GM18870 (cell line): ENCODE results near the gene LRRC47.

ENCODE experiments used
- ATAC-seq: cut with Tn5 transposase; IDR thresholded peaks from one replicate; pipeline ENCODE4 v1.9.1; 2021; ENCODE audit warnings: moderate library complexity; ENCODE audit not compliant: unreplicated experiment

Gene LRRC47

DNA sequence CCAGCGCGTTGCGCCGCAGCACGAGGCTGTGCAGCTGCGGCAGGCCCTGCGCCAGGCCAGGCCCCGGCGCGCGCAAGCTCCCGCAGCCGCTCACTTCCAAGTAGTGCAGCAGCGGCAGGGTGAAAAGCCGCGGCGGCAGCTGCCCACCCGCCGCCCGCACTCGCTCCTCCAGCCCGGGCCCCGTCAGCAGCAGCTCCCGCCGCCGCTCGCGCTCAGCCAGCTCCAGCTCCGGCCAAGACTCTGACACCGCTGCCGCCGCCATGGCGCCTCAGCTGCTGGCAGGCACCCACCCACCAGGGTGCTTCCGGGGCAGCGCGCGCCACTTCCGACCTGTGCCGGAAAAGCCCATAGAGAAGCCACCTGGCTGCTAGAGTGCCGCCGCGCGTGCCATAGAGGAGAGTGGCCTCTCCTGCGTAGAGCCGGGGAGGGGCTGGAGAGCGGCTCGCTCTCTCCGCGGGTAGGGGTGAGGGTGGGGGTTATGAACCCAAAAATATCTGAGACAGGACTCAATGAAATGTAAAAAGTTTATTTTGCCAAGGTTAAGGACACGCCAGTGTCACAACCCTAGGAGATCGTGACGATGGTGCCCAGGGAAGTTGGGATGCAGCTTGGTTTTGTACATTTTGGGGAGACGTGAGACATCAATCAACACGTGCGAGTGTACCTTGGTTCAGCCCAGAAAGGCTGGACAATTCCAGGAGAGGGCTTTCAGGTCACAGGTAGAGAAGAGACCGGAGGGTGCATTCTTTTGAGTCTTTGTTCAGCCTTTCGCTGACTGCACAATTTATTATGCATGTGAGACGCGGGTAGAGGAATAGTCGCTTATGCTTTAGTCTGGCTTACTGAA lies at the start of gene LRRC47:
Gene LRRC47, minus strand, starts transcription at position 284 of the 847 bp plus-strand sequence. Its CDS starts 22 bp downstream, at position 262.
- peak; percentile 97 for ATAC-seq

DNA sequence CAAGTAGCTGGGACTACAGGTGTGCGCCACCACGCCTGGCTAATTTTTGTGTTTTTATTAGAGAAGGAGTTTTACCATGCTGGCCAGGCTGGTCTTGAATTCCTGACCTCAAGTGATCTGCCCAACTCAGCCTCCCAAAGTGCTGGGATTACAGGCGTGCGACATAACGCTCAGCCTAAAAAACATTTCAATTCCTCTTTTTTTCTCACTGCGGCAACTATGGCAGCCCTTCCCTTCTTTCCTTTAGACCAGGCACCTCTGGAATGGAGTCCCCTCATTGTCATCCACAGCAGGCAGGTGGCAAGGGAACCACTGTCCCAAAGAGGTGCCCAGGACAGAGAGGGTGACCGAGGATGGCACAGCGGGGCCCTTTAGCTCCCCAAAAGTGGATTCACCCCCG lies 46.6 kb upstream of the LRRC47 start:
- no peak for ATAC-seq

DNA sequence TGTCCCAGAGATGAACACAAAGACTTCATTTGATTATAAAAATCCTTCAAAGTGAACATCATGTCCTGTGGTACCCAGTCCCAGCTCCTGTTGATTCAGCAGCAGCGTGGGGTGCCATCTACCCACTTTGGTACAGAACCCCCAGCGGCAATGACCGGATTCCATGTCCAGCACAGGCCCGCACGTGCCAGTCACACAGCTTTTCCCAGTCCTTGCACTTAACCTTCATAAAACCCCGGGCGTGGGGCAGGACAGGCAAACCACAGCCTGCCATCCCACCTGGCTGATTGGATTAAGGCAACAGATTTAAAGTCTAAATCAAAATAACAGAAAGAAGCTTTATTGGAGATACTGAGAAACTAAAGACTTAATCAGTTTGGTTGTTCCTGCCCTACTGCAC lies 45.2 kb upstream of the LRRC47 start:
- ATAC-seq, result no peak

DNA sequence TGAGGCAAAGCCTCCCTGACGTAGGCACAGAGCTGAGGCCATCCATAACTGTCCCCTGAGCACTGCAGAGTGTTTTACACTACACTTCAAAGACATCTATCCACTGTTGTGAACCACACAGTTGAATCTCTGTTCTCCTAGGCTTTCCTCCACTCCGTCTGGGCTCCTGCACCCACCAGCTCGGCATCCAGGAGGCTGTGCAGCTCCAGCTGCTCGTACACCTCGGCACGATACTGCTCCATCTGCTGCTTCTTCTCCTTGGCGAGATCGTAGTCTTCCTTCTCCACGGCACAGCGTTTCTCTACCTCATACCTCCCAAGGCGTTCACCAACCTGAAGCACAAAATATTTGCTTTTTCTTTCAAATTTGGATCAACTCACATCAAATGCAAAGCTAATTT lies 42.5 kb upstream of the LRRC47 start:
- ATAC-seq, result no peak

DNA sequence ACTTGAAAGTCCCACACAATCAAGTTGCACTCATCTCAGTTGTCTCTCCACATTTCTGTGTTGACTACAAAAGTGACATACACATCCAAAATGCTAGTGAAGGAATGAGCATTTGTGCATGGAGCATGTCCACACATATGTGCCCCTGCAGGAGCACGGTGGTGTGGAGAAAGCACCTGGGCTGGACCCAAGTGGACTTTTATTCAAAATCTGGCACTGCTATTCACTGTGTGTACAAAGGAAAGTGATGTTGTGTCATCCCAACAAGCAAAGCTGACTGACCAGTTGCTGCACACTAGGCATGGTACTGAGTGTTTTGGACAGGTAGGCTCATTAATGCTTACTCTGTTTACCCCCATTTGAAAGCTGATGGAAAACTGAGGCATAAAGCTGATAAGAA lies 41.4 kb upstream of the LRRC47 start:
- no peak for ATAC-seq

DNA sequence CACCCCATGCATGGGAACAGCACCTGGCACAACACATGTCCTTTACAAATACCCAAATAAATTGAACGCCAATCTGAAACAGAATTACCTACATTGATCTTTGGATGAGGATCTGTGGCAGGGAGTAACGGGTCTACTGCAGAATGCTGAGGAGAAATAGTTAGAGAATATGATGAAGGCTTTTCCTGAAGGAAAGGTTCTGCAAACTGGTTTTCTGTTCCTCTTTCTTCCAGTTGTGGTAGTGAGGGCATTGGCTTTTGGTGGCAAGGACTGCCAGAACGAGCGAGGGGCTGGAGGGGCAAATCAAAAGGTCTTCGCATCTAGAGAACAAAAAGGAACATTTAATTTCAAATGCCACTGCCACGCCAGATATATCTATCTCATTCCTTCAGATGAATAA lies 40.9 kb upstream of the LRRC47 start:
- ATAC-seq, result no peak

DNA sequence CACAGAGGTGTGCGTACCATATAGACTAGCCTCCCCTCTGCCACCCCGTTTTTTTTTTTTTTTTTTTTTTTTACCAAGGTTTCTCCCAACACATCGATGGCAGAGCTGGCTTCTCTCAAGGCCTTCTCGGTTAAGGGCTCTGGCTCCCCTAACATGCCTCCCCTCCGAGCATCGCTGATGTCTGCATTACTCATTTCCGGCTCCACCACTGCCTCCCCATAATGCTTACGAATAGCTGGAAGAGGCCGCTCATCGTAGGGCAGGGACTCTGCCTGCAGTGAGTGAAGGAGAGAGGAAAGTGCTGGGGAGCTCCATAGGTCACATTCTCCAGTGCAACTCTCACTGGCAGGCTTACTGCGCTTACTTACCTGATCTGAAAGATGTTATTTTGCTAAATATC lies 40.1 kb upstream of the LRRC47 start:
- ATAC-seq, result no peak

DNA sequence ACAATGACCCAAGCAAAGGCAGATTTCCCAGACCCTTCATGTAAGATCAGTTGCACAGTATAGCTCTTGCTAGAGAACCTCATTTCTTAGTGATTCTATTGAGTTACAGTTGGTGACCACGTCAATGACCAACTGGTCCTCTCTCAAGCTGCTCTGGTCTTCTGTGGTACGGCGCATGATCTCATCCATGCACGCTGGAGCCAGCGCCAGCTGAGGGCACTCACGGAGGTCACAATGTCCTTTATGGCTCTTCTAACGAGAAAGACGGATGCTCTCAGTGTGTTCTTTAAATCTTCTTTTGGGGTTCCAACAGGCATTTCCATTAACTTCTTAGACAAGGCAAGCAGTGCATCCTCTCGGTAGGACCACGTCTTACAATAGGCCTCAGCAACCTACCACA lies 38.4 kb upstream of the LRRC47 start:
- no peak for ATAC-seq

DNA sequence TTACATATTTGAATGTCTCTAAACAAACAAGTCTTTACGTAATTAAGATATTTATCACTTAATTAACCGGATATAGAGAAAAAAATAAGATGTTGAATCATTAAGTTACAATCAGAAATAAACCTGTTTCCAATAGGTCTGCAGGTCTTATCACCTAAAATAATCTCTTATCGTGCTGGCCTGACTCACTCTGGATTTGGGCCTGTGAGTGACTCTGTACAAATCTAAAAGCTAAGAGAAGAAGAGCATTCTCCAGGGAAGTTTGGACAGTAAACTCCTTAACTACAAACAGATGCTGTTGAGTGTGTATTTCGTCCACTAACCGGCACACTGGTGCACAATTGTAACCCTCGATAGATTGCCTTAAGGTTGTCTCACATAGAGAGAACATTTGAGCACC lies 35.4 kb upstream of the LRRC47 start:
- no peak for ATAC-seq

DNA sequence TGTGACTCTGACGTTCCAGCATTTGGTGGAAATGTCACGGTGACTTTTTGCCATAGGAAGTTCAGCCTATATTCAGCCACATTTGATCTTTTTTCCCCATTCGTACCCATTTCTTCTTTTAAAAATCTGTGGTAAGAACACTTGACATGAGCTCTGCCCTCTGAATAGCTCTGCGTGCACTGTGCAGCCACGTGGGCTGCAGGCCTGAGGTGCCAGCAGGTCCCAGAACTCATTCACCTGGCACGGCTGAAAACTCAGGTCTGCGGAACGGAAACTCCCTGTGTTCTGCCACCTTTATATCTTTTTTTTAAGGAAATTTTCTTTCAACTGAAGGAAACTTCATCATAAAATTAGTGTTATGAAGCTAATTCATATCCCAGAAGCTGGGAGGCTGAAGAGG lies 32.1 kb upstream of the LRRC47 start:
- no peak for ATAC-seq

DNA sequence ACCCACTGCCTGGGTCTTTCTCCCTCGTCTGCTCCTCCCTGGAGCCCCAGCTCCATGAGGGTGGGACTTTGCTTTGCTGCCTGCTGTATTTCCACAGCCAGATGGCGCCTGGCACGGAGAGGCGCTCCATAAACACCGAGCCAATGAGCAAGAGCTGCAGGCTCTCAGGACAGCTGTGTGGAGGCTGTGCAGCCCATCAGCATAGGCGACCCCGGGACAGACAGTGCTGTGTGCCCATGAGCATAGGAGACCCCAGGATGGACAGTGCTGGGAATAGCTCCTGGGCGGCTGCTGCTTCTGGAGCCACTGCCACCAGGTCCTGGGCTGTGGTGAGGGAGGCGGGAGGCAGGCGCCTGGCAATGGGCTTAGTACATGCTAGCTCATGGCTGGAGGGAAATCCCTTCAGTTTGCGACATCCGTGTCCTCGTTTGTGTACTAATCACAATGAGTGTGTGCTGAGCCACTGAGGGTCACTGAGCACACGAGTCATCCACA lies 31.6 kb upstream of the LRRC47 start:
- ATAC-seq, result no peak

DNA sequence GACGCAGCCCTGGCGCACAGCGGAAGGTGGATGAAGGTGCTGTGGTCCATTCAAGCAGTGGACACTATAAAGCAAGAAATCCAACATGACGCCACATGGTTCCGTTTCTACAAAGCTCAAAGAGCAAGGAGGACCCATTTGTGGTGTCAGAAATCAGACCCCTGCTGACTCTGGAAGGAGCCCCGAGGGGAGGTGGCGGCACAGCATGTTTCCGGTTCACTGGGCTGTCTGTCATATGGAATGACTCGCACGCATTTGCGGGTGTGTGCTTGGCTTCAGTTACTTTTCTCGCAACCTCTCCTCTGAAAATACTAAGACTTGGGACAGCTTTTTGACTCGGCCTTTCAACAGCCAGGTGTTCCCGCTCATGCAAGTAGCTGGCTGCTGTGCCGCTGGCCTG lies 29.1 kb upstream of the LRRC47 start:
- ATAC-seq, result no peak

DNA sequence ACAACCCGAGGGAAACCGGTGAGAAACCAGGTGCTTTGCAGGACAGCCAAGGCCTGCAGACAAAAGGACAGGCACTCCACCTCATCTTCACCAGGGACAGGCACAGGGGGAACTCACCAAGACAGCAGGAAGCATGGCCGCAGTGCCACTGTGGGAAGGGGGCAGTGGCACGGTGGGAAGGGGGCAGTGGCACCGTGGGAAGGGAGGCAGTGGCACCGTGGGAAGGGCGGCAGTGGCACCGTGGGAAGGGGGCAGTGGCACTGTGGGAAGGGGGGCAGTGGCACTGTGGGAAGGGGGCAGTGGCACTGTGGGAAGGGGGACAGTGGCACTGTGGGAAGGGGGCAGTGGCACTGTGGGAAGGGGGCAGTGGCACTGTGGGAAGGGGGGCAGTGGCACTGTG lies 28.4 kb upstream of the LRRC47 start:
- ATAC-seq, result no peak

DNA sequence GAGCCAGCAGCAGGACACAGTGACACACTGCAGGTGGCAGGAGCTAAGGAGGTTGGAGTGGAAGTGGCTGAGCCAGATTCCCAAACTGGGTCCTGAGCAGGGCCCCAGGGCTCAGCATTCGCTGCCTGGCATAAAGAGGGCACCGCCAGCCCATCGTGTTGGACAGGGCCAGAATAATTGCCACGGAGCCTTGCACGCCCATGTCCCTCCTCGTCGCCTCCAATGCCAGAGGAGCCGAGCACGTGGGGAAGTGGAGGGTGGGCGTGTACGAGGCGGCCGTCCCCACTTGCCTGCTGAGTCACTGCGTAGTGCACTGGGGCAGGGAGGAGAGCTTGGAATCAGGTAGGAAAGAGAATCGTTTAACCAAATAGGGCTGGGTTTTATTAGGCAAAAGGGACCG lies 26.1 kb upstream of the LRRC47 start:
- ATAC-seq, result no peak

DNA sequence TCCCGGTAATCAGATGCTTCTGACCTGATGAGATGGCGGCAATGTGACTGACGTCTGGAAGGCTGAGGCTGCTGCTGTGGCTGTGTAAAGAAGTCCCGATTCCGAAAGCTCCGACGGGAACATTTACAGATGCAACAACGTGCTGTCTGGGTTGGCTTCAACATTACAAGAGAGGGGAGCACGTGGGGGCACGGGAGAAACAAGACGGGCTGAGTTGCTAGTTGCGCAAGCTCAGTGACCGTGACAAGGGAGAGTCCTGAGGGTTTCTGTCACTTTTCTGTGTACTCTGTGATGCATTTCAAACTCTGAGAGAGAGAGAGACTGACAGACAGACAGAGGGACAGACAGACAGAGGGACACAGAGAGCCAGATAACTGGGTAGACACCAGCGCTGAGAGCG lies 25.6 kb upstream of the LRRC47 start:
- ATAC-seq, result no peak

DNA sequence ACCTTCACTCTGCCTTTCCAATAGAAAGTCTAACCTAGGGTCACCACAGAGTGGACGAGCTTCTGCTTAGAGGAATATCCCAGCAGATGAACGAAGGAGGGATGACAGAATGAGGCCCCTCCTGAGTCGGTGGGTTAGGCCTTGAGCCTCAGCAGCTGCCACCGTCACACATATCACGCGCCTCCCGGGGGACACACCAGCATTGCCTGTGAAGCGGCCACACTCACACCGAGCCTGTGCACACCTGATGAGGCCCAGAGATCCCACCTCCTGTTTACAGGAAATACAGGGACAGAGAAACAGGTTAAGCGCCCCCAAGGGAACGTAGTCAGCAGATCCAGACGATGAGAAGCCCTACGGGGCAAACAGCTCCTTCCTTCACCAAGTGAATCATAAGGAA lies 25.1 kb upstream of the LRRC47 start:
- ATAC-seq, result no peak

DNA sequence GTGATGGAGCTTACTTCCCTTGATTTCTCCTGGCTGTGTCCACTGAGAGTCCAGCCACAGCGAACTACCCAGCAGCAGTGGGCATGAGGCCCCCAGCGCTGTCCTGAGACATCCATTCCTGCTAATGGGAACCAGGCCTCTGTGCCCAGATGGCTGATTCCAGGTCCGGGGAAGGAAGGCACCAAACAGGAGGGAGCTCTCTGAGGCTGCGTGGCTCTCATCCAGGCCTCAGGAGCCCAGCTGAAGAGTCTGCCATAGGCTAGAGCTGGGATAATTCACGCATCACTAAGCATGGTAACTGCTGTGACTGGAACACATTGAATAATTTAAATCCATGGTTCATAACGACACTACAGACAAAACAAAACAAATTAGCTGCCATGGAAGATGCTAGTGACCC lies 24.7 kb upstream of the LRRC47 start:
- no peak for ATAC-seq

DNA sequence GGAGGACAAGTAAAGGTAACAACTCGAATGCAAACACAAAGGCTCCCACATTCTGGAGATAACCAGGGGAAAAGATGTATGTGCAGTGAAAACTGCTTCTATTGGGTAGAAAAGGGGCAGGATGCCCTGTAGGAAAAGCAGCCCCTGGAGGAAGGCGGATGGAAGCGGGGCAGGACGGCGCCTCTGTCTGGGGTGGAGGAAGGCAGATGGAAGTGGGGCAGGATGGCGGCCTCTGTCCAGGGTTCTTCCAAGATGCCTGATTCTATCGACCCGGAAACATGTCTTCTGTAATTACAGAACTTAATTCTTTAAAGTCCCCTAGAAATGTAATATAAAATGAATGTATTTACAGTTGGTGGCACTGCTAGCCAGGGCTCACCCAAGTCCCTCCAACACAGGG lies 24.0 kb upstream of the LRRC47 start:
- ATAC-seq, result no peak

DNA sequence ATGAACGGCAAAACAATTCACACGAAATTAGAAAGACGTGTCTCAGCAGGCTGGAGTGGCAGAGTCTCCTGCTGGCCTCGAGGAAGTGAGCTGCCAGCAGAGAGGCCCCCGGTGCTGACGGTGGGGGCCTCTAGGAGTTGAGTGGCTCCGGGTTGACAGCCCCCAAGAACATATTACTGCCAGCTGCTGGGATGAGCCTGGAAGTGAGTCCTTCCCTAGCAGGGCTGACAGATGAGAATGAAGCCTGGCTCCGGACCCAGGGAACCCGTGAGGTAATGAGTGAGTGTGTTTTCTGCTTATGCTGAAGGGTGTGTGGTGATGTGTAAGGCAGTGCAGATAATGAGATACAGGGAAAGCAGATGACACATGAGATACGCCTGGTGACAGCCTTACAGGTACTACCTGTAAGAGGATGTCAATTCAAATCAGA lies 23.5 kb upstream of the LRRC47 start:
- ATAC-seq, result no peak

DNA sequence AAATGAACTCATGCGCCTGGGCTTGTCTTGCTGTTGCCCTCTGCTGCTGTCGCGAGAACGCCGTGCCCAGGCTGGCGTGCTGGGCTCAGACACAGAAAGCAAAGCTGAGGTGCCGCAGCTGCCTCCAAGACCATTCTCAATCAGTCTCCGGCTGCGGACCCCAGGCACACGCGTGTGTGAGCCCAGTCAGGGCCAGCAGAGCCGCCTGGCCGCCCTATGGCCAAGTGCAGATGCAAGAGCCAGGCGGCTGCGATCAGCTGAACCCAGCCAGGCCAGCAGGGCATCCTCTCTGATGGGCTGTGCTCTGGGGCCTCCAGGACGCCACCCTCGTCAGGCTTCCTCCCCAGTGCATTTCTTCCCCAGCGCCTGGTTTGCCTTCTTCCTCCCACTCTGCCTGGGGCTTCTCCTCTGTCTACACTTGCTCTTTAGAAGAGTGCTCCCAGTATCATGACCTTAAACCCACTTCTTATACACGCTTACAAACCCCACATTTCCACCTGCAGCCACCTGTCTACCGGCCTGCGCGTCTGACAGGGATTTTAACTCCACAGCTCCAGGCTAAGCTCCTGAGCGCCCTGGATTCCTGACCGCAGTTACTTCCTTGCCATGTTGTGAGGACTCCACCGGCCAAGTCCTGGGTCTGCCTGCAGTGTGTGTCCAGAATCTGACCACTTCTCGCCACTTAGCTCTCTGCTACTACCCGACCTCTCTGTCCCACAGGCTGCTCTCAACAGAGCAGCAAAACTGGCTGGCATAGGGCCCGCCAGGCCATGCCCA lies 21.7 kb upstream of the LRRC47 start:
- ATAC-seq, result no peak

DNA sequence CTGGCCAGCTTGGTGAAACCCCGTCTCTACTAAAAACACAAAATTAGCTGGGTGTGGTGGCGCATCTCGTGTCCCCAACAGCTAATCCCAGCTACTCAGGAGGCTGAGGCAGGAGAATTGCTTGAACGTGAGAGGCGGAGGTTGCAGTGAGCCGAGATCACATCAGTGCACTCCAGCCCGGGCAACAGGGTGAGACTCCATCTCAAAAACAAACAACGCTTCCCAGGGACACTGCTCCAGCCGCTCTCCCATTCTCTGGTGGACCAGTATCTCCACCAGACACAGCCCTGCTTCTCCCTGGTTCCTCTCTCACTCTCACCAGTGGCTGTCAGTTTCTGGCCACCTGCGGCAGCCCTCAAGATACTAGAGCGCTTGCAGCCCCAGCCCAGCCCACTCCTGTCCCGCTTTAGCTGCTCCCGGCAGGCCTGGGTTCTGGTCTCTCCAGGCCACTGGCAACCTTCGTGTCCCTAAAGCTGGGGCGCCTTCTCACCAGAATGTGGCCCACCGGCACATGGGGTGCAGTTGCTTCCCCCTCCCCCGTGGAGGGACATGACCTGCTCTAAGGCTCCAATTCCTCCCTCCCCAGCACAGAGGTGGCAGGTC lies 20.9 kb upstream of the LRRC47 start:
- no peak for ATAC-seq
